MM.1S (cell line): ENCODE data around the gene SLC35E4.
A peak's percentile ranks its signal among the peaks of the same experiment; 100 is the strongest.

ENCODE experiments used
- DNase-seq: peaks from one replicate; pipeline ENCODE4 v3.0.0-alpha.2; 2015
- H2AFZ ChIP-seq: fragments of 300-600 bp; sonication (generic); 2 replicates; pipeline ENCODE4 v1.6.0; 2016; ENCODE audit warnings: antibody characterized with exemption, low read length
- H3F3A ChIP-seq: fragments of 300-600 bp; sonication (generic); 2 replicates; pipeline ENCODE4 v1.6.1; 2016; ENCODE audit warnings: mild to moderate bottlenecking, antibody characterized with exemption, low read length, moderate library complexity, mixed read lengths; ENCODE audit not compliant: insufficient read depth
- H3K27ac ChIP-seq: fragments of 300-600 bp; sonication (generic); 2 replicates; pipeline ENCODE4 v1.5.1; 2016; ENCODE audit warnings: mild to moderate bottlenecking, low read length
- H3K27me3 ChIP-seq: fragments of 300-600 bp; sonication (generic); replicated peaks from 2 replicates; pipeline ENCODE4 v1.6.0; 2016; ENCODE audit warnings: low read length; ENCODE audit not compliant: insufficient read depth
- H3K36me3 ChIP-seq: fragments of 300-600 bp; sonication (generic); replicated peaks from 2 replicates; pipeline ENCODE4 v1.6.1; 2016; ENCODE audit warnings: mild to moderate bottlenecking, low read length, mixed read lengths; ENCODE audit not compliant: insufficient read depth
- H3K4me1 ChIP-seq: fragments of 300-600 bp; sonication (generic); 2 replicates; pipeline ENCODE4 v1.6.1; 2016; ENCODE audit warnings: low read length, mixed read lengths
- H3K4me2 ChIP-seq: fragments of 300-600 bp; sonication (generic); 2 replicates; pipeline ENCODE4 v1.6.0; 2016; ENCODE audit warnings: low read depth, low read length
- H3K4me3 ChIP-seq: fragments of 300-600 bp; sonication (generic); 2 replicates; pipeline ENCODE4 v1.5.1; 2016; ENCODE audit warnings: low read length, mixed read lengths
- H3K79me2 ChIP-seq: fragments of 300-600 bp; sonication (generic); 2 replicates; pipeline ENCODE4 v1.6.1; 2016; ENCODE audit warnings: mixed run types, low read length, mixed read lengths
- H3K9ac ChIP-seq: fragments of 300-600 bp; sonication (generic); 2 replicates; pipeline ENCODE4 v1.6.1; 2016; ENCODE audit warnings: low read length, mixed read lengths
- H3K9me2 ChIP-seq: fragments of 300-600 bp; sonication (generic); replicated peaks from 2 replicates; pipeline ENCODE4 v1.6.1; 2016; ENCODE audit warnings: mild to moderate bottlenecking, low read length, mixed read lengths; ENCODE audit not compliant: insufficient read depth
- H3K9me3 ChIP-seq: fragments of 300-600 bp; sonication (generic); replicated peaks from 2 replicates; pipeline ENCODE4 v1.6.1; 2016; ENCODE audit warnings: mild to moderate bottlenecking, low read length, mixed read lengths; ENCODE audit not compliant: insufficient read depth
- H4K20me1 ChIP-seq: fragments of 300-600 bp; sonication (generic); 2 replicates; pipeline ENCODE4 v1.6.1; 2016; ENCODE audit warnings: mild to moderate bottlenecking, low read length, moderate library complexity, mixed read lengths; ENCODE audit not compliant: insufficient read depth
- EZH2 ChIP-seq: fragments of 300-600 bp; sonication (generic); optimal IDR thresholded peaks from 2 replicates; pipeline ENCODE3; 2017; ENCODE audit warnings: low read depth, mild to moderate bottlenecking, antibody characterized with exemption, low read length, mixed read lengths
- EZH2phosphoT487 ChIP-seq: fragments of 300-600 bp; sonication (generic); IDR thresholded peaks from 2 replicates; pipeline ENCODE4 v1.6.1; 2018; ENCODE audit warnings: antibody characterized with exemption, low read length
- TF ChIP-seq, protein P1 (sequence below): fragments of 300-600 bp; sonication (generic); IDR thresholded peaks from 2 replicates; pipeline ENCODE4 v1.5.1; 2016; ENCODE audit warnings: antibody characterized with exemption, low read length, mixed read lengths

Gene SLC35E4

DNA sequence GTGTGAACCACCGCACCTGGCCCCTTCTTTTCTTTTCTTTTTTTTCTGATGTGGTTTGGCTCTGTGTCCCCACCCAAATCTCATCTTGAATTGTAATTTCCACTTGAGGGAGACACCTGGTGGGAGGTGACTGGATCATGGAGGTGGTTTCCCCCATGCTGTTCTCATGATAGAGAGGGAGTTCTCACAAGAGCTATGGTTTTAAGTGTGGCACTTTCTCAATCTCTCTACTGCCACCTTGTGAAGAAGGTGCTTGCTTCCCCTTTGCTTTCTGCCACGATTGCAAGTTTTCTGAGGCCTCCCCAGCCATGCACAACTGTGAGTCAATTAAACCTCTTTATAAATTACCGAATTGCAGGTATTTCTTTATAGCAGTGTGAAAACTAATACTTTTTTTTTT lies 33.5 kb upstream of the SLC35E4 start:
- Histone ChIP-seq H3K4me3 (no peak overlapping the region), H3K27ac (no peak overlapping the region), H2AFZ (no peak overlapping the region), H3K9ac (no peak overlapping the region), H3K79me2 (0 out of 2 replicates have a peak, but pooled peaks cover under 1% of the 10 kb centered on the region), H4K20me1 (no peaks in the 10 kb centered on the region), H3F3A (peaks cover 14% of the 10 kb centered on the region; the same call in 1 of the 2 replicates), H3K4me2 (no peak overlapping the region), H3K27me3 (no peaks in the 10 kb centered on the region), H3K9me2 (no peaks in the 10 kb centered on the region), H3K9me3 (no peaks in the 10 kb centered on the region), H3K36me3 (no peaks in the 10 kb centered on the region), H3K4me1 (peaks cover 12% of the 10 kb centered on the region)
- DNase-seq = peak; percentile 63
- TF ChIP-seq, protein P1, sequence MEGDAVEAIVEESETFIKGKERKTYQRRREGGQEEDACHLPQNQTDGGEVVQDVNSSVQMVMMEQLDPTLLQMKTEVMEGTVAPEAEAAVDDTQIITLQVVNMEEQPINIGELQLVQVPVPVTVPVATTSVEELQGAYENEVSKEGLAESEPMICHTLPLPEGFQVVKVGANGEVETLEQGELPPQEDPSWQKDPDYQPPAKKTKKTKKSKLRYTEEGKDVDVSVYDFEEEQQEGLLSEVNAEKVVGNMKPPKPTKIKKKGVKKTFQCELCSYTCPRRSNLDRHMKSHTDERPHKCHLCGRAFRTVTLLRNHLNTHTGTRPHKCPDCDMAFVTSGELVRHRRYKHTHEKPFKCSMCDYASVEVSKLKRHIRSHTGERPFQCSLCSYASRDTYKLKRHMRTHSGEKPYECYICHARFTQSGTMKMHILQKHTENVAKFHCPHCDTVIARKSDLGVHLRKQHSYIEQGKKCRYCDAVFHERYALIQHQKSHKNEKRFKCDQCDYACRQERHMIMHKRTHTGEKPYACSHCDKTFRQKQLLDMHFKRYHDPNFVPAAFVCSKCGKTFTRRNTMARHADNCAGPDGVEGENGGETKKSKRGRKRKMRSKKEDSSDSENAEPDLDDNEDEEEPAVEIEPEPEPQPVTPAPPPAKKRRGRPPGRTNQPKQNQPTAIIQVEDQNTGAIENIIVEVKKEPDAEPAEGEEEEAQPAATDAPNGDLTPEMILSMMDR = peak; percentile 48
- TF ChIP-seq EZH2 (no peak), EZH2phosphoT487 (no peak)

DNA sequence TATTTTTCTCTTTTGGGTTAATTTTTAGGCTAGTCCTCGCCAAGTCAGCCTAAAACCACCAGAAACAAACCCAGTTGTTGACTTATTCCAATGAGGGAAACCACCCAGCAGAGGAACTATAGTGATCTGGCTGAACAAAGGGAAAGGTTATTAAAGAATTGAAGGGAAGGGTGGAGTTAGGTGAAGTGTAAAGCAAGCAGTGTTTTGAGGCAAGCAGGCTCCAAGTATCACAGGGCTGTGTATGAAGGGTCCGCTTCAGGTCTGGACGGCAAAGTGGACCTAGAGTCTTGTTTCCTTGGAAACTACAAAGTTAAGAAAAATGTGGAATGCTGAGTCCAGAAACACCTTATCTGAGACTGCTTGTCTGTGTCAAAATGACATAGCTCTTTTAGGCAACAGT lies 31.8 kb upstream of the SLC35E4 start:
- H3K9me3 ChIP-seq = no peaks in the 10 kb centered on the region
- DNase-seq = no peak
- H3K79me2 ChIP-seq = peaks cover 10% of the 10 kb centered on the region
- H3K36me3 ChIP-seq = no peaks in the 10 kb centered on the region
- H3K4me2 ChIP-seq = no peak overlapping the region
- H3K9ac ChIP-seq = no peak overlapping the region
- peaks cover 30% of the 10 kb centered on the region for H3F3A ChIP-seq
- no peak overlapping the region for H3K27ac ChIP-seq
- TF ChIP-seq, protein P1 = no peak
- no peak for TF ChIP-seq EZH2phosphoT487
- TF ChIP-seq EZH2 = no peak
- H3K9me2 ChIP-seq = no peaks in the 10 kb centered on the region
- H3K27me3 ChIP-seq = no peaks in the 10 kb centered on the region
- H4K20me1 ChIP-seq = no peaks in the 10 kb centered on the region
- H2AFZ ChIP-seq = no peak overlapping the region
- no peak overlapping the region for H3K4me3 ChIP-seq
- H3K4me1 ChIP-seq = peaks cover 29% of the 10 kb centered on the region

DNA sequence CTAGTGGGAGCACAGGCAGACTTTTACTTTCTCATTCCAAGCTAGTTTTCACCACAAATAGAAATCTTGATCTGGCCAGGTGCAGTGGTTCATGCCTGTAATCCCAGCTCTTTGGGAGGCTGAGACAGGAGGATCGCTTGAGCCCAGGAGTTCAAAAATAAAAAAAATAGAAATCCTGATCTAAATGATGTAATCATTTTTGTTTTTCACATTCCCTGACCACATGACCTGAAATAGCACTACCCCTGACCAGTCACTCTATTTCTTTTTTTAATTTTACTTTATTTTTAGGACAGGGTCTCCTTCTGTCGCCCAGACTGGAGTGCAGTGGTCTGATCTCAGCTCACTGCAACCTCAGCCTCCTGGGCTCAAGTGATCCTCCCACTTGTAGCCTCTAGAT lies 30.9 kb upstream of the SLC35E4 start:
- peaks cover 10% of the 10 kb centered on the region for H3K79me2 ChIP-seq

More for the DNA sequence above, 30.9 kb upstream of the SLC35E4 start:
- no peak for DNase-seq
- H2AFZ ChIP-seq = no peak overlapping the region; the same call in 1 of the 2 replicates
- no peaks in the 10 kb centered on the region for H3K36me3 ChIP-seq
- no peak overlapping the region for H3K27ac ChIP-seq
- H4K20me1 ChIP-seq = no peaks in the 10 kb centered on the region
- H3F3A ChIP-seq = peaks cover 39% of the 10 kb centered on the region
- no peaks in the 10 kb centered on the region for H3K9me3 ChIP-seq
- peaks cover 36% of the 10 kb centered on the region for H3K4me1 ChIP-seq
- no peak overlapping the region for H3K4me3 ChIP-seq
- no peaks in the 10 kb centered on the region for H3K27me3 ChIP-seq
- H3K9me2 ChIP-seq = no peaks in the 10 kb centered on the region
- H3K4me2 ChIP-seq = no peak overlapping the region
- TF ChIP-seq EZH2phosphoT487 (no peak), EZH2 (no peak)
- TF ChIP-seq, protein P1 = no peak
- H3K9ac ChIP-seq = no peak overlapping the region
